ENCODE measurements around the gene CRIM1. TPM values are rescaled to one million over a fixed set of nuclear protein-coding genes. Genes with fewer than 3 reads are reported as not detected.

CRIM1 gene
- total RNA-seq, 1 donor from 2014 or later = 105 TPM

DNA sequence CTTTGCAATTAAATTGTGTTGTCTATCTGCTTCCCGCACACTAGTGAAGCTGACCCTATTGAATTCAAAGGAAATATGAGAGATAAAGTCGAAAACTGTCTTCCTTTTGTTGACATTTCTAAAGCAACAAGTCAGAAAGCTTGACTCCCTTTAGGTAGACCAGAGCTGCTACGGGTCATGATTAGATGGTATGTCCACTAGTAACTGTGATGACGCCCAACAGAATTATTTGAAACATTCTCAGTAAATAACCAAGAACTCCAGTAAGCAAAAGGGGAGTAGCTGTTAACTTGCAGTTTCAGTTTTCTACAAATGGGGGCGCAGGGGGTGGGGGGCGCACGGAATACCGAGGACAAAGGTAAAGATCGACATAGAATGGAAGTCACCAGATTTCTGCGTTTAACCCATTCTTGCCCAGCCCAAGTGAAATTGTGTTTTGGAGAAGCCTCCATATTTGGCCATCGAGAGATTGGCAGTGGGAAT, 56.4 kb downstream of the CRIM1 start:
- peak overlapping the region; percentile 9 for H3K27ac ChIP-seq
- H3K4me1 ChIP-seq = peaks cover 78% of the 10 kb centered on the region
- no peaks in the 10 kb centered on the region for H3K27me3 ChIP-seq (ENCODE audit: low read depth)
- intact Hi-C loops (cut with DNase I) = no loop called here
- ATAC-seq = no peak
- no peaks in the 10 kb centered on the region for H3K36me3 ChIP-seq
- H3K4me3 ChIP-seq = no peak overlapping the region
- no peaks in the 10 kb centered on the region for H3K9me3 ChIP-seq
- DNase-seq = no peak
- TF ChIP-seq, protein P1, sequence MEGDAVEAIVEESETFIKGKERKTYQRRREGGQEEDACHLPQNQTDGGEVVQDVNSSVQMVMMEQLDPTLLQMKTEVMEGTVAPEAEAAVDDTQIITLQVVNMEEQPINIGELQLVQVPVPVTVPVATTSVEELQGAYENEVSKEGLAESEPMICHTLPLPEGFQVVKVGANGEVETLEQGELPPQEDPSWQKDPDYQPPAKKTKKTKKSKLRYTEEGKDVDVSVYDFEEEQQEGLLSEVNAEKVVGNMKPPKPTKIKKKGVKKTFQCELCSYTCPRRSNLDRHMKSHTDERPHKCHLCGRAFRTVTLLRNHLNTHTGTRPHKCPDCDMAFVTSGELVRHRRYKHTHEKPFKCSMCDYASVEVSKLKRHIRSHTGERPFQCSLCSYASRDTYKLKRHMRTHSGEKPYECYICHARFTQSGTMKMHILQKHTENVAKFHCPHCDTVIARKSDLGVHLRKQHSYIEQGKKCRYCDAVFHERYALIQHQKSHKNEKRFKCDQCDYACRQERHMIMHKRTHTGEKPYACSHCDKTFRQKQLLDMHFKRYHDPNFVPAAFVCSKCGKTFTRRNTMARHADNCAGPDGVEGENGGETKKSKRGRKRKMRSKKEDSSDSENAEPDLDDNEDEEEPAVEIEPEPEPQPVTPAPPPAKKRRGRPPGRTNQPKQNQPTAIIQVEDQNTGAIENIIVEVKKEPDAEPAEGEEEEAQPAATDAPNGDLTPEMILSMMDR (IDR thresholded peaks at IDR 0.05) = no peak

- no peak overlapping the region for H3K27ac ChIP-seq
- H3K27me3 ChIP-seq (ENCODE audit: low read depth) = no peaks in the 10 kb centered on the region
- TF ChIP-seq, protein P1 (IDR thresholded peaks at IDR 0.05) = no peak
- DNase-seq = no peak
- ATAC-seq = no peak
- H3K4me1 ChIP-seq = peaks cover 78% of the 10 kb centered on the region
- H3K36me3 ChIP-seq = no peaks in the 10 kb centered on the region
- H3K4me3 ChIP-seq = no peak overlapping the region
- intact Hi-C loops (cut with DNase I) = no loop called here
- H3K9me3 ChIP-seq = no peaks in the 10 kb centered on the region
These were observed 57.6 kb downstream of the CRIM1 start for GRCh38 chr2:36413218-36413617.

DNA sequence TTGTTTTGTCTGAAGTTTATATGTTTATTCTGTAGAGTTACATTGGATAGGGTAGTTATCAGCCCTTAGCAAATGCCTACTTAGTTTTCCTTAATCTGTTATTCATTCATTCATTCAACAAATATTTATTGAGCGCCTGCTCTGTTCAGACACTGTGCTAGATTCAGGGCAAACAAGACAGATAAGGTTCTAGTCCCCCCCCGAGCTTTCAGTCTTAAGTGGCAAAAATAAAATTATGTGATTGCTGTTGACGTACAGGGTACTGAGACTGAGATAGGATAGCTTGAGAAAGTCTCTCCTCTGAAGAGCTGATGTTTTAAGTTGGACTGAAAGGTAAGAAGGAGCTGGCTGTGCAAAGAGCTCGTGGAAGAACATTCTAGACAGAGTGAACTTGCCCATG, 58.7 kb downstream of the CRIM1 start:
- no peak overlapping the region for H3K27ac ChIP-seq
- H3K4me1 ChIP-seq = peaks cover 77% of the 10 kb centered on the region
- ATAC-seq = no peak
- H3K36me3 ChIP-seq = no peaks in the 10 kb centered on the region
- H3K27me3 ChIP-seq (ENCODE audit: low read depth) = no peaks in the 10 kb centered on the region
- no peak overlapping the region for H3K4me3 ChIP-seq
- no peak for DNase-seq
- TF ChIP-seq, protein P1 (IDR thresholded peaks at IDR 0.05) = no peak
- H3K9me3 ChIP-seq = no peaks in the 10 kb centered on the region
- intact Hi-C loops (cut with DNase I) = no loop called here

GRCh38 chr2:36415381-36416022, 59.9 kb downstream of the CRIM1 start:
- TF ChIP-seq, protein P1 (IDR thresholded peaks at IDR 0.05) = no peak
- peaks cover 71% of the 10 kb centered on the region for H3K4me1 ChIP-seq
- DNase-seq (no peak), ATAC-seq (no peak)
- H3K27ac ChIP-seq = no peak overlapping the region
- H3K9me3 ChIP-seq = no peaks in the 10 kb centered on the region
- H3K36me3 ChIP-seq = no peaks in the 10 kb centered on the region
- H3K27me3 ChIP-seq (ENCODE audit: low read depth) = no peaks in the 10 kb centered on the region
- intact Hi-C loops (cut with DNase I) = no loop called here
- no peak overlapping the region for H3K4me3 ChIP-seq

- DNase-seq (no peak), ATAC-seq (peak in 1 of 2 donors; percentile 38)
- Histone ChIP-seq H3K4me3 (no peak overlapping the region), H3K9me3 (no peaks in the 10 kb centered on the region), H3K4me1 (peaks cover 63% of the 10 kb centered on the region), H3K36me3 (no peaks in the 10 kb centered on the region), H3K27me3 (ENCODE audit: low read depth) (no peaks in the 10 kb centered on the region), H3K27ac (no peak overlapping the region)
- intact Hi-C loops (cut with DNase I) = no loop called here
- TF ChIP-seq, protein P1 (IDR thresholded peaks at IDR 0.05) = no peak
These were observed 61.0 kb downstream of the CRIM1 start for GRCh38 chr2:36416370-36417165.

All from lower lobe of right lung (tissue), 2 donors.